ENCODE measurements around the gene IL18RAP. TPM values are rescaled to one million over a fixed set of nuclear protein-coding genes. Genes with fewer than 3 reads are reported as not detected.

Gene IL18RAP
- total and polyA plus RNA-seq, 2 donors (not counting 1 experiment from before 2014, with no cell fraction given) = 0.22 to 1.4 TPM

GRCh38 chr2:102480285-102481195 lies 57.6 kb downstream of the IL18RAP start:
- H2AFZ ChIP-seq (ENCODE audit: insufficient read depth, low read depth, low read length, poor library complexity, severe bottlenecking) = no peak overlapping the region
- TF ChIP-seq CTCF (IDR thresholded peaks at IDR 0.05) (no peak), EZH2 (IDR thresholded peaks at IDR 0.05; ENCODE audit: borderline replicate concordance, insufficient read depth, low read depth, low read length, poor library complexity, severe bottlenecking) (no peak)
- H3K9me3 ChIP-seq (ENCODE audit: control extremely low read depth in 1 of 3, control insufficient read depth in 2 of 3, insufficient read depth in 1 of 3, low read length in 2 of 3) = peaks cover 0 to 9% (median 0%) of the 10 kb centered on the region in 3 donors
- no peak for ATAC-seq (ENCODE audit: low read depth)
- intact Hi-C loops (cut with micrococcal nuclease) = no loop called here
- no peak overlapping the region for H3K9ac ChIP-seq (ENCODE audit: low read length)
- no peaks in the 10 kb centered on the region for H3K79me2 ChIP-seq (ENCODE audit: control insufficient read depth, insufficient read depth, low read length)
- Mint-ChIP-seq H3K4me1 (no peaks in the 10 kb centered on the region), H3K27me3 (peaks cover 34% of the 10 kb centered on the region), H3K27ac (no peak overlapping the region), H3K9me3 (ENCODE audit: insufficient read depth) (no peaks in the 10 kb centered on the region), H3K4me3 (no peak overlapping the region)
- no peaks in the 10 kb centered on the region for H3K4me1 ChIP-seq (ENCODE audit: control insufficient read depth in 2 of 2, insufficient read depth in 2 of 2, low read length in 2 of 2)
- peaks cover 0 to 9% (median 2%) of the 10 kb centered on the region in 4 experiments for H3K27me3 ChIP-seq (replicated peaks in 1 of 4; ENCODE audit: control extremely low read depth in 1 of 4, control insufficient read depth in 3 of 4, insufficient read depth in 4 of 4, low read length in 3 of 4)
- 98% methylated on average over 4 of the region's 11 CpGs for WGBS (ENCODE audit: insufficient coverage)
- no peak overlapping the region for H3K27ac ChIP-seq (ENCODE audit: low read length in 2 of 2)
- DNase-seq = no peak
- H3K4me3 ChIP-seq (ENCODE audit: control extremely low read depth in 1 of 5, extremely low read depth in 1 of 5, insufficient read depth in 1 of 5, low read depth in 2 of 5, low read length in 4 of 5) = no peak overlapping the region
- H3K36me3 ChIP-seq (replicated peaks in 1 of 2; ENCODE audit: control extremely low read depth in 1 of 2, control insufficient read depth in 1 of 2, extremely low read depth in 1 of 2, insufficient read depth in 2 of 2, low read length in 1 of 2) = no peaks in the 10 kb centered on the region
- H4K20me1 ChIP-seq (ENCODE audit: control insufficient read depth, insufficient read depth, low read length, poor library complexity, severe bottlenecking) = no peaks in the 10 kb centered on the region
- no peak overlapping the region for H3K4me2 ChIP-seq (replicated peaks; ENCODE audit: low read depth, low read length, poor library complexity, severe bottlenecking)
- ChIA-PET CTCF (interaction anchor here (0.6 kb wide), 1 partner anchor 9 kb away, joined by 3 read pairs; no protein-coding TSS in a partner anchor), POLR2A (no interaction called here)

GRCh38 chr2:102481931-102482330 lies 59.0 kb downstream of the IL18RAP start:
- Histone ChIP-seq H3K4me1 (ENCODE audit: control insufficient read depth in 2 of 2, insufficient read depth in 2 of 2, low read length in 2 of 2) (no peaks in the 10 kb centered on the region), H2AFZ (ENCODE audit: insufficient read depth, low read depth, low read length, poor library complexity, severe bottlenecking) (no peak overlapping the region), H3K9ac (ENCODE audit: low read length) (no peak overlapping the region), H3K4me3 (ENCODE audit: control extremely low read depth in 1 of 5, extremely low read depth in 1 of 5, insufficient read depth in 1 of 5, low read depth in 2 of 5, low read length in 4 of 5) (no peak overlapping the region), H4K20me1 (ENCODE audit: control insufficient read depth, insufficient read depth, low read length, poor library complexity, severe bottlenecking) (no peaks in the 10 kb centered on the region), H3K4me2 (replicated peaks; ENCODE audit: low read depth, low read length, poor library complexity, severe bottlenecking) (no peak overlapping the region), H3K9me3 (ENCODE audit: control extremely low read depth in 1 of 3, control insufficient read depth in 2 of 3, insufficient read depth in 1 of 3, low read length in 2 of 3) (peaks cover 0 to 9% (median 0%) of the 10 kb centered on the region in 3 donors), H3K36me3 (replicated peaks in 1 of 2; ENCODE audit: control extremely low read depth in 1 of 2, control insufficient read depth in 1 of 2, extremely low read depth in 1 of 2, insufficient read depth in 2 of 2, low read length in 1 of 2) (no peaks in the 10 kb centered on the region), H3K79me2 (ENCODE audit: control insufficient read depth, insufficient read depth, low read length) (no peaks in the 10 kb centered on the region), H3K27me3 (replicated peaks in 1 of 4; ENCODE audit: control extremely low read depth in 1 of 4, control insufficient read depth in 3 of 4, insufficient read depth in 4 of 4, low read length in 3 of 4) (peaks cover 0 to 10% (median 2%) of the 10 kb centered on the region in 4 experiments), H3K27ac (ENCODE audit: low read length in 2 of 2) (no peak overlapping the region)
- Mint-ChIP-seq H3K27me3 (peaks cover 45% of the 10 kb centered on the region), H3K27ac (no peak overlapping the region), H3K9me3 (ENCODE audit: insufficient read depth) (no peaks in the 10 kb centered on the region), H3K4me3 (no peak overlapping the region), H3K4me1 (no peaks in the 10 kb centered on the region)
- TF ChIP-seq EZH2 (IDR thresholded peaks at IDR 0.05; ENCODE audit: borderline replicate concordance, insufficient read depth, low read depth, low read length, poor library complexity, severe bottlenecking) (no peak), CTCF (IDR thresholded peaks at IDR 0.05) (no peak)
- 82% methylated on average over 6 of the region's 7 CpGs for WGBS (ENCODE audit: insufficient coverage)
- ATAC-seq (ENCODE audit: low read depth) = no peak
- no peak for DNase-seq
- intact Hi-C loops (cut with micrococcal nuclease) = no loop called here
- CTCF ChIA-PET = no interaction called here
- POLR2A ChIA-PET = no interaction called here

All from B cell (primary cell).